Medulla oblongata (tissue), 1 donor: Measurements from ENCODE around the gene MRPL4.
A peak's percentile ranks its signal among the peaks of the same experiment; 100 is the strongest.
"Not testable (repeated sequence)": the region's sequence is repeated elsewhere in the genome, so short reads cannot be mapped to it uniquely, and the experiment has no call there.

Source experiments
- DNase-seq: peaks from one replicate; pipeline ENCODE4 v3.0.0-alpha.2; 2015; ENCODE audit errors: extremely low spot score

MRPL4 gene

DNA sequence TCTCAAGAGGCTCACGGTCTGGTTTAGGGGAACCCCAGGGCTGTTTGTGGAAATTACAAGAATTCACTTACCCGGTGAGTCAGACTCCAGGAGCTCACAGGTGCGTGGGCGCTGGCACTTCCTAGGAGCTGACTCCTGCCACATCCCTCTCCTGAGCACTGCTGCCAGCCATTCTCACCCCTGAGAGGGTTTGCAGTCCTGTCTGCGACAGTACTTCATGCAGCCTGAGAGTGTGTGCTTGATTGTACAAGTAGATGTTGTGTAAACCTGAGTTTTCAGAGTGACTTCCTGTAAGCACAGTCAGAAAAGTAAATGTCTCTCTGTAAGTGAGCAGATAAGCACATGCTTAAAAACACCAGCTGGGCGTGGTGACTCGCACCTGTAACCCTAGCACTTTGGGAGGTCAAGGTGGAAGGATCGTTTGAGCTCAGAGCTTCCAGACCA, 8.1 kb downstream of the MRPL4 start:
- no peak for DNase-seq

DNA sequence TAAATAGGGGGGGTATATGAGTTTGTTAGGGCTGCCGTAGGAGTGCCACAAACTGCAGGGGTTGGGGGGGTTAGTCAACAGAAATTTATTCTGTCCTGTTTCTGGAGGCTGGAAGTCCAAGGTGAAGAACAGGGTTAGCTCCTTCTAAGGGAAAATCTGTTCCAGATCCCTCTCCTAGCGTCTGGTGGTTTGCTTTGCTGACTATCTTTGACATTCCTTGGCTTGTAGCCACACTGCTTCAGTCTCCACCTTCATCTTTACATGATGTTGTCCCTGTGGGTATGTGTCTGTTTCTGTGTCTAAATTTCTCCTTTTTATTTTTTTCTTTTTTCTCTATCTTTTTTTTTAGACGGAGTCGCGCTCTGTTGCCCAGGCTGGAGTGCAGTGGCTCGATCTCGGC, 10.8 kb downstream of the MRPL4 start:
- DNase-seq: no peak

DNA sequence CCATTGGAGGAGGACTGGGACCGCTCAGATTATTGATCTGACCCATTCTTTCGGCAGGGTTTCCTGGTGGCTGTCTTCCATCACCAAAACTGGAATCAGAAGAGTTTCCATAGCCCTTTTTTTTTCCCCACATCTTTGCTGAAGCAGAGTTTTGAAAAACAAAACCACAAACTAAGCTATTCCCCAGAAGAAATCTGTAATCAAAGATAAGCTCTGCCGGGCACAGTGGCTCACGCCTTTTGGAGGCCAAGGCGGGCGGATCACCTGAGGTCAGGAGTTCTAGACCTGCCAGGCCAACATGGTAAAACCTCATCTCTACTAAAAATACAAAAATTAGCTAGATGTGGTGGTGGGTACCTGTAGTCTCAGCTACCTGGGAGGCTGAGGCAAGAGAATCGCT, 14.7 kb downstream of the MRPL4 start:
- no peak for DNase-seq

DNA sequence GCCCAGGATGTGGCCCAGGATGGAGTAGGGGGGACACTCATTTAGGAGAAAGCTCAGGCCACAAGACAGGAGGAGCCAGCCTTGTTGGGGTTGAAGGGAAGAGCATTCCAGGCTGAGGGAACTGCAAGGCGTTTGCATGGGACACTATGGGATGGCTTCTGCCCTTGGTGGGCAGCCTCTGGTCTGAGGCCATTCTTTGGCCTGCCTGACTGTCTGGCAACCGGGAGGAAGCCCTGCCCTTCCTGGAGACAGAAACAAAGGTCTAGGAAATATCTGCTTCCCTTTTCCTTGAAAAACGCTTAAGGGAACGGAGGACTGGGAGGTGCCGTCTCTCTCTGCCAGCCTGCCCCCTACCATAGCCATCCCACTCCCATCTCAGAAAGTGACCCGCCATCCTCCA, 16.1 kb downstream of the MRPL4 start:
- no peak for DNase-seq

DNA sequence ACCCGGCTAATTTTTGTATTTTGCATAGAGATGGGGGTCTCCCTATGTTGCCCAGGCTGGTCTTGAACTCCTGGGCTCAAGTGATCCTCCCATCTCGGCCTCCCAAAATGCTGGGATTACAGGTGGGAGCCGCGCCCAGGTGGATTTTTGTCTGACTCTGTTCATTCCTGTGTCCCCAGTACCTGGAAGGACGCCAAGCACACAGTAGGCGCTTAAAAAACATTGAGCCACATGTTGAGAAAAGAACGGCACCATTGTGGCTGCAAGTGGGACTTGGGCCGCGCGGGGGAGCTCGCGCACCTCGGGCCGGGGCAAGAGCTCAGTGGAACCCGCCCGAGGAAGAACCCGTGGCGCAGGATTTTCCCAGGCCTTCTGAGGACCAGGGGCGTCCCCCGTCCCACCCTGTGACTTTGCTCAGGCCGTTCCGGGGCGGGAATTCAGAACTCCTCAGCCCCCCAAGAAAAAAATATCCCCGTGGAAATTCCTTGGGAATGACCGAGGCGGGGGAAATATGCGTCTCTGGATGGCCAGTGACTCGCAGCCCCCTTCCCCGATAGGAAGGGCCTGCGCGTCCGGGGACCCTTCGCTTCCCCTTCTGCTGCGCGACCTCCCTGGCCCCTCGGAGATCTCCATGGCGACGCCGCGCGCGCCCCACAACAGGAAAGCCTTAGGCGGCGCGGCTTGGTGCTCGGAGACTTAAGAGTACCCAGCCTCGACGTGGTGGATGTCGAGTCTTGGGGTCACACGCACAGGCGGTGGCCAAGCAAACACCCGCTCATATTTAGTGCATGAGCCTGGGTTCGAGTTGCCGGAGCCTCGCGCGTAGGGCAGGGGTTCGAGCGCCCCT, 17.5 kb downstream of the MRPL4 start:
- DNase-seq: peak; percentile 77

DNA sequence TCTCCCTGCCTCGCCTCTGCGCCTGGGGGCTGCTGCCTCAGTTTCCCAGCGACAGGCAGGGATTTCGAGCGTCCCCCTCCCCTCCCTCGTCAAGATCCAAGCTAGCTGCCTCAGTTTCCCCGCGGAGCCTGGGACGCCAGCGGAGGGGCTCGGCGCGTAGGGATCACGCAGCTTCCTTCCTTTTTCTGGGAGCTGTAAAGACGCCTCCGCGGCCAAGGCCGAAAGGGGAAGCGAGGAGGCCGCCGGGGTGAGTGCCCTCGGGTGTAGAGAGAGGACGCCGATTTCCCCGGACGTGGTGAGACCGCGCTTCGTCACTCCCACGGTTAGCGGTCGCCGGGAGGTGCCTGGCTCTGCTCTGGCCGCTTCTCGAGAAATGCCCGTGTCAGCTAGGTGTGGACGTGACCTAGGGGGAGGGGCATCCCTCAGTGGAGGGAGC, 18.2 kb downstream of the MRPL4 start:
- peak; percentile 64 for DNase-seq

DNA sequence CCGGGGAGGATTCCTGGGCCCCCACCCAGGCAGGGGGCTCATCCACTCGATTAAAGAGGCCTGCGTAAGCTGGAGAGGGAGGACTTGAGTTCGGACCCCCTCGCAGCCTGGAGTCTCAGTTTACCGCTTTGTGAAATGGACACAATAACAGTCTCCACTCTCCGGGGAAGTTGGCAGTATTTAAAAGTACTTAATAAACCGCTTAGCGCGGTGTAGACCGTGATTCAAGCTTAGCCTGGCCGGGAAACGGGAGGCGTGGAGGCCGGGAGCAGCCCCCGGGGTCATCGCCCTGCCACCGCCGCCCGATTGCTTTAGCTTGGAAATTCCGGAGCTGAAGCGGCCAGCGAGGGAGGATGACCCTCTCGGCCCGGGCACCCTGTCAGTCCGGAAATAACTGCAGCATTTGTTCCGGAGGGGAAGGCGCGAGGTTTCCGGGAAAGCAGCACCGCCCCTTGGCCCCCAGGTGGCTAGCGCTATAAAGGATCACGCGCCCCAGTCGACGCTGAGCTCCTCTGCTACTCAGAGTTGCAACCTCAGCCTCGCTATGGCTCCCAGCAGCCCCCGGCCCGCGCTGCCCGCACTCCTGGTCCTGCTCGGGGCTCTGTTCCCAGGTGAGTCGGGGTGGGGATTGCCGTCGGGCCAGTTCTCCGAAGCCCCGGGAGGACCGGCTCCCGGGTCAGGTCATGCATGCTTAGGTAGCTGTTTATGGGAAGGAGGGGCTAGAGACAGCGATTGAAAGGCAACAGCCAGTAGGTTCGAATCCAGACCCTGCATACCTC, 18.8 kb downstream of the MRPL4 start, which contains the start of gene ICAM1:
ICAM1 (plus strand) TSS at position 505 of the 779 bp plus-strand sequence; CDS start at position 545, 40 bp downstream.
- peak; percentile 61 for DNase-seq

DNA sequence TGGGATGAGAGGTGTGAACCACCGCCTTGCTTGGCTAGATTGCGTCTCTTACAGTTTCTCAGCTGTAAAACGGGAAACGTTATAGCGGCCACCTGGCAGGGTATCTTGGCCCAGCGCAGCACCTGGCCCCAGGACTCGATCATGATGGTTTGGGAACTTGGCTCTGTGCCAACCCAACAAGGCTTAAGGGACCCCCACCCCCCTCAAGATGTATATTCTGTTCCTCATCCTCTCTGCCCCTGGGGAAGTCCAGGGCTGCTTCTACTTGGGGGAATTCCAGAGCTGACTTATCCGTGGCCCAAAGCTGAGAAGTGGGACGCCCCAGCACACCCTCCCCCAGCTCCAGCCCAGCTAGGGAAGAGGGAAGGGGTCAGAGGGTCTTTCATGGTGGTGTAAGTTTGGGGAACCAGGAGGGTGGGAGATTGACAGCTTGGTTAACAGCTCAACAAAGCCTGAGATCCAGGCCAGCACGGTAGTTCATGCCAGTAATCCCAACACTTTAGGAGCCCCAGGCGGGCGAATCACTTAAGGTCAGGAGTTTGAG, 19.6 kb downstream of the MRPL4 start:
- DNase-seq: peak; percentile 48

DNA sequence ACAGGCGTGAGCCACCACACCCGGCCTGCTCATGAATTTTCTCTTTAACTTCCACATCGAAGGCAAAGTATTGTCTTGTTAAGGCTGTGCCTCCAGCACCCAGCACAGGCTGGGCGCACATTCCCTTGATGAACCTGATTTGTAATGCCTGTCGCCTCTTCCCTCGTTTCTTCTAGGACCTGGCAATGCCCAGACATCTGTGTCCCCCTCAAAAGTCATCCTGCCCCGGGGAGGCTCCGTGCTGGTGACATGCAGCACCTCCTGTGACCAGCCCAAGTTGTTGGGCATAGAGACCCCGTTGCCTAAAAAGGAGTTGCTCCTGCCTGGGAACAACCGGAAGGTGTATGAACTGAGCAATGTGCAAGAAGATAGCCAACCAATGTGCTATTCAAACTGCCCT, 22.6 kb downstream of the MRPL4 start:
- DNase-seq: no peak

DNA sequence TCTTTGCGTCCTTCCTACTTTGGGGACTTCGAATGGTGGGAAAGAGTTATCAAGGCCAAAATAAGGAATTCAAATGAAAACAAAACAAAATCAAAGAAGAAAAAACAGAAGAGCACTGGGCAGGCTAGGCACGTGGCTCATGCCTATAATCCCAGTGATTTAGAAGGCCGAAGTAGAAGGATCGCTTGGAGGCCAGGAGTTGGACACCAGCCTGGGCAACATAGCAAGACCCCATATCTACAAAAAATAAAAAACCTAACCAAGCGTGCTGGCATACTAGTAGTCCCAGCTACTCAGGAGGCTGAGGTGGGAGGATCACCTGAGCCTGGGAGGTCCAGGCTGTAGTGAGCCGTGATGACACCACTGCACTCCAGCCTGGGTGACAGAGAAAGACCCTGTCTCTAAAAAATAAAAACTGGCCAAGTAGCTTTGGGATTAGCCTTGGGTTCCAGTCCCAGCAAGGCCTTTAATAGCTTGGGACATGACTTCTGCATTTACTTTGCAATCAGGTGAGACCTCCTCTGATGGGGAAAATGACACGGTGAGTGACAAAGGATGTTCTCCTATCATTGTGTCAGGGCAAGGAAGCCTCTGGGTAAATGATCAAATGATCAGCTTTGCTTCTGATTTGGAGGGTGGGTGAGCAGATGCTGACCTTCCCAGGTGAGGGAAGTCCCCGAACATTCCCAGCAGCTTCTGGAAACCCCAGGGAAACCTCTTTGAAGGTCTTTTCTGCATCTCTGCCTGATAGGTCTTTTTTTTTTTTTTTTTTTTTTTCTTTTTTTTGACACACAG, 26.0 kb downstream of the MRPL4 start:
- no peak for DNase-seq

DNA sequence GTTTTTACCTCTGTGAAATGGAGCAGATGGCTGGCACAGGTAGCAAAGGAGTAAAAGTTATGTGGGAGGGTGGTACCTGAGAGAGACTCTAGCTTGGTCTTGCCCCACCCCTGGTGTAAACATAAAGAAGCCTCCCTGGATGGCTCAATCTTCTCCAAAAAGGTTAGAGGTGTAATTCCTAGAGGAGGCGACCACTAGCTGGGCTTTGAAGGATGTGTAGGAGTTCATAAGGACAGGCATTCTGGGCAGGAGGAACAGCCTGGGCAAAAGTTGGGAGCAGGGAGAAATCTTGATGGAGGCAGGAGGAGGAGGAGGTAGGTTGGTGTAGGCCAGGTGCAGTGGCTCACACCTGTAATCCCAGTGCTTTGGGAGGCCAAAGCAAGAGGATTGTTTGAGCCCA, 26.9 kb downstream of the MRPL4 start:
- DNase-seq: no peak

DNA sequence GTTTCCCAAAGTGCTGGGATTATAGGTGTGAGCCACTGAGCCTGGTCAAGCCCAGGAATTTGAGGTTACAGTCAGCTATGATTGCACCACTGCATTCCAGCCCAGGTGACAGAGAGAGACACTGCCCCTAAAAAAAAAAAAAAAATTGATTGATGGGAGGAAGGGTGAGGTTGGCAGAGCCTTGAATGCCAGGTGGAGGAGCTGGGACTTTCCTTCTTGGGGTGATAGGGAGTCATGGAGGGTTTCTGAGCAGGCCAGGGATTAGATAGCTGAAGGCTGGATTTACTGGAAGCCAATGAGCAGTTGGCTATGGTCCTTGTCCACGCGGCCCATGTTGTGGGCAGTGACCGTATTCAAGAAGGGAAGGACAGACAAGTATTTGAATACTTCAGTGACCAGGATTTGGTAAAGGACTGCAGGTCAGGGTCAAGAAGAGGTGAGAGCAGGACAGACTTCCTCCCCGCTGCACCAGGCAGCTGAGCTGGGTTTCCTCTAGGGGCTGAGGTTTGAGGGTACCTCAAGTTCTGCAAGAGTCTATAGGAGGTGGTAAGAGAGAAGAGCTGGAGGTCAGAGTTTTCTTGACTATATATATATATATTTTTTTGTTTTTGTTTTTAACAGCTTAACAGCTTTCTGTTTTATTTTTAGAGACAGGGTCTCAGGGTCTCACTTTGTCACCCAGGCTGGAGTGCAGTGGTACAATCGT, 27.9 kb downstream of the MRPL4 start:
- no peak for DNase-seq

DNA sequence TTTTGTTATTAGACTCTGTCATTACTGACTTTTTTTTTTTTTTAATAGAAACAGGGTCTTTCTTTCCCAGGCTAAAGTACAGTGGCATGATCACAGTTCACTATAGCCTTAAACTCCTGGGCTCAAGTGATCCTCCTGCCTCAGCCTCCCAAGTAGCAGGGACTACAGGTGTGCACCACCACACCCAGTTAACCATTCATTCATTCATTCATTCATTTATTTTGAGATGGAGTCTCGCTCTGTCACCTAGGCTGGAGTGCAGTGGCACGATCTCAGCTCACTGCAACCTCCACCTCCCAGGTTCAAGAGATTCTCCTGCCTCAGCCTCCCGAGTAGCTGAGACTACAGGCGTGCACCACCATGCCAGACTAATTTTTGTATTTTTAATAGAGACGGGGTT, 30.0 kb downstream of the MRPL4 start:
- not testable (repeated sequence) for DNase-seq

DNA sequence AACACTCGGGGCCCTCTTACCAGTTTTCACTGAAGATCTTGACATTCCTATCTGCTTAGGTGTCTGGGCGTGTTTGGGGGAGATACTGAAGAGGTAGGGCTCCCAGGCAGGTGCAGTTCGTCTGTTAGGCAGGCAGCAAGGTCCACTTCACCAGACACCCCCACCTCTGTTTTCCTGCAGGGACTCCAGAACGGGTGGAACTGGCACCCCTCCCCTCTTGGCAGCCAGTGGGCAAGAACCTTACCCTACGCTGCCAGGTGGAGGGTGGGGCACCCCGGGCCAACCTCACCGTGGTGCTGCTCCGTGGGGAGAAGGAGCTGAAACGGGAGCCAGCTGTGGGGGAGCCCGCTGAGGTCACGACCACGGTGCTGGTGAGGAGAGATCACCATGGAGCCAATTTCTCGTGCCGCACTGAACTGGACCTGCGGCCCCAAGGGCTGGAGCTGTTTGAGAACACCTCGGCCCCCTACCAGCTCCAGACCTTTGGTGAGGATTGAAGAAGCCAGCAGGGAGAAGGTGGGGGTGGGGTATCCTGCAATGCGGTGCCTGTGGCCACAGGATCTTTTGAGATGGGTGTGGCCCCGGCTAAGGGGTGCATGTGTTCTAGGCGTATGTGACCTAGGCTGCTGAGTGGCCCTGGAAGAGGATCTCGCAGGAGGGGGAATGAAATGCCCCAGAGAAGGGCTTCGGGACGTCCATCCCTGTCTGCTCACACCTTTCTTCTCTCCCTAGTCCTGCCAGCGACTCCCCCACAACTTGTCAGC, 31.5 kb downstream of the MRPL4 start:
- DNase-seq: no peak

DNA sequence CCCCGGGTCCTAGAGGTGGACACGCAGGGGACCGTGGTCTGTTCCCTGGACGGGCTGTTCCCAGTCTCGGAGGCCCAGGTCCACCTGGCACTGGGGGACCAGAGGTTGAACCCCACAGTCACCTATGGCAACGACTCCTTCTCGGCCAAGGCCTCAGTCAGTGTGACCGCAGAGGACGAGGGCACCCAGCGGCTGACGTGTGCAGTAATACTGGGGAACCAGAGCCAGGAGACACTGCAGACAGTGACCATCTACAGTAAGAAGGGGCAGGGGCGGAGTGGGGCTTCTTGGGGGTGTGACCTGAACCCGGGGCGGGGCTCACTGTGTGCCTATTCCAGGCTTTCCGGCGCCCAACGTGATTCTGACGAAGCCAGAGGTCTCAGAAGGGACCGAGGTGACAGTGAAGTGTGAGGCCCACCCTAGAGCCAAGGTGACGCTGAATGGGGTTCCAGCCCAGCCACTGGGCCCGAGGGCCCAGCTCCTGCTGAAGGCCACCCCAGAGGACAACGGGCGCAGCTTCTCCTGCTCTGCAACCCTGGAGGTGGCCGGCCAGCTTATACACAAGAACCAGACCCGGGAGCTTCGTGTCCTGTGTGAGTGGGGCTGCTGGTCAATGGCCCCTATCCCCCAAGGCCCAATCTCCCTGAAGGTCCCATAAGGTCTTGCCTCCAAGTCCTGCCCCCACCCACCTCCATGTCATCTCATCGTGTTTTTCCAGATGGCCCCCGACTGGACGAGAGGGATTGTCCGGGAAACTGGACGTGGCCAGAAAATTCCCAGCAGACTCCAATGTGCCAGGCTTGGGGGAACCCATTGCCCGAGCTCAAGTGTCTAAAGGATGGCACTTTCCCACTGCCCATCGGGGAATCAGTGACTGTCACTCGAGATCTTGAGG, 32.3 kb downstream of the MRPL4 start:
- no peak for DNase-seq

DNA sequence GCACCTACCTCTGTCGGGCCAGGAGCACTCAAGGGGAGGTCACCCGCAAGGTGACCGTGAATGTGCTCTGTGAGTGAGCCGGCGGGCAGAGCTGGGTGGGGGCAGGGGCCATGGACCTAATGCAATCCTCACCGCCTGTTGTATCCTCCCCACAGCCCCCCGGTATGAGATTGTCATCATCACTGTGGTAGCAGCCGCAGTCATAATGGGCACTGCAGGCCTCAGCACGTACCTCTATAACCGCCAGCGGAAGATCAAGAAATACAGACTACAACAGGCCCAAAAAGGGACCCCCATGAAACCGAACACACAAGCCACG, 32.9 kb downstream of the MRPL4 start:
- DNase-seq: no peak

DNA sequence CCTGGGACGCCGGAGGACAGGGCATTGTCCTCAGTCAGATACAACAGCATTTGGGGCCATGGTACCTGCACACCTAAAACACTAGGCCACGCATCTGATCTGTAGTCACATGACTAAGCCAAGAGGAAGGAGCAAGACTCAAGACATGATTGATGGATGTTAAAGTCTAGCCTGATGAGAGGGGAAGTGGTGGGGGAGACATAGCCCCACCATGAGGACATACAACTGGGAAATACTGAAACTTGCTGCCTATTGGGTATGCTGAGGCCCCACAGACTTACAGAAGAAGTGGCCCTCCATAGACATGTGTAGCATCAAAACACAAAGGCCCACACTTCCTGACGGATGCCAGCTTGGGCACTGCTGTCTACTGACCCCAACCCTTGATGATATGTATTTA, 33.4 kb downstream of the MRPL4 start:
- DNase-seq: no peak

DNA sequence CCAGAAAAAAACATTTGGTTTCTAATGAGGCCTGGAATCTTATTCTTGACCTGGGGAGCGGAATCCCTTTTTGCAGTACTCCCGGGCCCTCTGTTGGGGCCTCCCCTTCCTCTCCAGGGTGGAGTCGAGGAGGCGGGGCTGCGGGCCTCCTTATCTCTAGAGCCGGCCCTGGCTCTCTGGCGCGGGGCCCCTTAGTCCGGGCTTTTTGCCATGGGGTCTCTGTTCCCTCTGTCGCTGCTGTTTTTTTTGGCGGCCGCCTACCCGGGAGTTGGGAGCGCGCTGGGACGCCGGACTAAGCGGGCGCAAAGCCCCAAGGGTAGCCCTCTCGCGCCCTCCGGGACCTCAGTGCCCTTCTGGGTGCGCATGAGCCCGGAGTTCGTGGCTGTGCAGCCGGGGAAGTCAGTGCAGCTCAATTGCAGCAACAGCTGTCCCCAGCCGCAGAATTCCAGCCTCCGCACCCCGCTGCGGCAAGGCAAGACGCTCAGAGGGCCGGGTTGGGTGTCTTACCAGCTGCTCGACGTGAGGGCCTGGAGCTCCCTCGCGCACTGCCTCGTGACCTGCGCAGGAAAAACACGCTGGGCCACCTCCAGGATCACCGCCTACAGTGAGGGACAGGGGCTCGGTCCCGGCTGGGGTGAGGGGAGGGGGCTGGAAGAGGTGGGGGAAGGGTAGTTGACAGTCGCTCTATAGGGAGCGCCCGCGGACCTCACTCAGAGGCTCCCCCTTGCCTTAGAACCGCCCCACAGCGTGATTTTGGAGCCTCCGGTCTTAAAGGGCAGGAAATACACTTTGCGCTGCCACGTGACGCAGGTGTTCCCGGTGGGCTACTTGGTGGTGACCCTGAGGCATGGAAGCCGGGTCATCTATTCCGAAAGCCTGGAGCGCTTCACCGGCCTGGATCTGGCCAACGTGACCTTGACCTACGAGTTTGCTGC, 35.1 kb downstream of the MRPL4 start, which contains the start of gene ICAM4:
ICAM4 (plus strand) TSS at position 153 of the 935 bp plus-strand sequence; CDS start at position 211, 58 bp downstream.
- no peak for DNase-seq
